Head of caudate nucleus (tissue), 42 donors: Measurements from ENCODE around the gene AKNA.

Experiments used
- DNase-seq, 42 donors: peaks; one replicate each; pipeline versions ENCODE4 v3.0.0 to v3.0.0-alpha.2; 2020 to 2021; ENCODE audit warnings: mixed read lengths in 7 of 42
- intact Hi-C: fragments of 100-400 bp; cut with DNase I; formaldehyde crosslinking; loops from one replicate; pipeline ENCODE4 v1.15.0; 2022

AKNA gene

GRCh38 chr9:114397848-114398605 is 10.2 kb upstream of the AKNA start:
- intact Hi-C loops = no loop called here
- DNase-seq = peak; percentile 93 to 99 (median 97)

- intact Hi-C loops = no loop called here
- DNase-seq = no peak
These were observed 9.6 kb upstream of the AKNA start for GRCh38 chr9:114397219-114397847.

- intact Hi-C loops = no loop called here
- peak in 5 of 42 donors; percentile 13 to 48 (median 33) for DNase-seq
These were observed 8.9 kb upstream of the AKNA start for GRCh38 chr9:114396558-114397218.

- intact Hi-C loops = no loop called here
- no peak for DNase-seq
These were observed 8.0 kb upstream of the AKNA start for GRCh38 chr9:114395768-114396167.

GRCh38 chr9:114395334-114395617 is 7.5 kb upstream of the AKNA start:
- DNase-seq = no peak
- intact Hi-C loops = no loop called here

GRCh38 chr9:114394523-114395333 is 6.9 kb upstream of the AKNA start:
- intact Hi-C loops = no loop called here
- DNase-seq = peak in 9 of 42 donors; percentile 24 to 62 (median 37)

GRCh38 chr9:114392749-114393112 is 4.9 kb upstream of the AKNA start:
- DNase-seq = no peak
- intact Hi-C loops = no loop called here

GRCh38 chr9:114390952-114391351 is 3.2 kb upstream of the AKNA start:
- intact Hi-C loops = no loop called here
- DNase-seq = no peak

GRCh38 chr9:114389612-114390368 is 2.0 kb upstream of the AKNA start:
- DNase-seq = no peak
- intact Hi-C loops = no loop called here

GRCh38 chr9:114388764-114389375 is 1.1 kb upstream of the AKNA start:
- DNase-seq = no peak
- intact Hi-C loops = no loop called here

- intact Hi-C loops = no loop called here
- no peak for DNase-seq
These were observed 538 bp upstream of the AKNA start for GRCh38 chr9:114388357-114388682.

- DNase-seq = peak in 37 of 42 donors; percentile 33 to 78 (median 64)
- intact Hi-C loops = no loop called here
These were observed 699 bp downstream of the AKNA start for GRCh38 chr9:114386886-114387679.

- intact Hi-C loops = no loop called here
- DNase-seq = peak in 3 of 42 donors; percentile 16 to 52 (median 40)
These were observed 1.4 kb downstream of the AKNA start for GRCh38 chr9:114386361-114386885.

GRCh38 chr9:114385397-114386181 is 2.2 kb downstream of the AKNA start:
- peak; percentile 58 to 95 (median 81) for DNase-seq
- intact Hi-C loops = no loop called here

GRCh38 chr9:114384836-114385396 is 2.9 kb downstream of the AKNA start:
- intact Hi-C loops = no loop called here

GRCh38 chr9:114384341-114384740 is 3.4 kb downstream of the AKNA start:
- intact Hi-C loops = no loop called here

More at GRCh38 chr9:114384836-114385396, 2.9 kb downstream of the AKNA start:
- DNase-seq = no peak

More at GRCh38 chr9:114384341-114384740, 3.4 kb downstream of the AKNA start:
- DNase-seq = no peak
